A673 (cell line): ENCODE results near the gene NDFIP2.

ENCODE experiments used
- EZH2 ChIP-seq: fragments of 200-600 bp; sonication (generic); IDR thresholded peaks from 2 replicates; pipeline ENCODE4 v1.6.1; 2017; ENCODE audit warnings: borderline replicate concordance, low read depth, mild to moderate bottlenecking, mixed read lengths, antibody characterized with exemption, low read length; ENCODE audit not compliant: poor library complexity, severe bottlenecking
- TF ChIP-seq, protein P1 (sequence below): fragments of 300-800, 200-600 bp; sonication (generic); conservative IDR thresholded peaks from 2 replicates; pipeline ENCODE4 v1.5.1; 2017; ENCODE audit warnings: low read depth, mild to moderate bottlenecking, antibody characterized with exemption, low read length, moderate library complexity, mixed read lengths

- TF ChIP-seq, protein P1, sequence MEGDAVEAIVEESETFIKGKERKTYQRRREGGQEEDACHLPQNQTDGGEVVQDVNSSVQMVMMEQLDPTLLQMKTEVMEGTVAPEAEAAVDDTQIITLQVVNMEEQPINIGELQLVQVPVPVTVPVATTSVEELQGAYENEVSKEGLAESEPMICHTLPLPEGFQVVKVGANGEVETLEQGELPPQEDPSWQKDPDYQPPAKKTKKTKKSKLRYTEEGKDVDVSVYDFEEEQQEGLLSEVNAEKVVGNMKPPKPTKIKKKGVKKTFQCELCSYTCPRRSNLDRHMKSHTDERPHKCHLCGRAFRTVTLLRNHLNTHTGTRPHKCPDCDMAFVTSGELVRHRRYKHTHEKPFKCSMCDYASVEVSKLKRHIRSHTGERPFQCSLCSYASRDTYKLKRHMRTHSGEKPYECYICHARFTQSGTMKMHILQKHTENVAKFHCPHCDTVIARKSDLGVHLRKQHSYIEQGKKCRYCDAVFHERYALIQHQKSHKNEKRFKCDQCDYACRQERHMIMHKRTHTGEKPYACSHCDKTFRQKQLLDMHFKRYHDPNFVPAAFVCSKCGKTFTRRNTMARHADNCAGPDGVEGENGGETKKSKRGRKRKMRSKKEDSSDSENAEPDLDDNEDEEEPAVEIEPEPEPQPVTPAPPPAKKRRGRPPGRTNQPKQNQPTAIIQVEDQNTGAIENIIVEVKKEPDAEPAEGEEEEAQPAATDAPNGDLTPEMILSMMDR: no peak
- no peak for TF ChIP-seq EZH2
These were observed 35.6 kb downstream of the NDFIP2 start for GRCh38 chr13:79516595-79516994.
